DND-41 (cell line): ENCODE measurements around the gene DNAH8.

Experiments used
- ATAC-seq: fragments of 200-7000 bp; cut with Tn5 transposase; 3 replicates; pipeline ENCODE4 v1.9.1; 2021; ENCODE audit warnings: low read depth; ENCODE audit not compliant: insufficient read depth
- DNase-seq: peaks from one replicate; pipeline ENCODE4 v3.0.0-alpha.2; 2020
- H2AFZ ChIP-seq: 2 replicates; pipeline ENCODE4 v1.6.0; 2012; ENCODE audit warnings: low read depth, low read length
- H3K27ac ChIP-seq: 2 replicates; pipeline ENCODE4 v1.5.1; 2012; ENCODE audit warnings: low read length, inconsistent platforms
- H3K27me3 ChIP-seq: fragments of 200-600 bp; sonication (generic); 2 replicates; pipeline ENCODE4 v1.6.0; 2012; ENCODE audit warnings: low read length, mild to moderate bottlenecking, inconsistent platforms; ENCODE audit not compliant: insufficient read depth, poor library complexity
- H3K36me3 ChIP-seq: 2 replicates; pipeline ENCODE4 v1.5.1; 2012; ENCODE audit warnings: low read length, inconsistent platforms; ENCODE audit not compliant: insufficient read depth
- H3K4me1 ChIP-seq: 2 replicates; pipeline ENCODE4 v1.5.1; 2012; ENCODE audit warnings: mild to moderate bottlenecking, low read length; ENCODE audit not compliant: insufficient read depth
- H3K4me2 ChIP-seq: 2 replicates; pipeline ENCODE4 v1.6.0; 2012; ENCODE audit warnings: mild to moderate bottlenecking, moderate library complexity, low read length, inconsistent platforms; ENCODE audit not compliant: insufficient read depth
- H3K4me3 ChIP-seq, 2 experiments: fragments of 200-600 bp in 1 of 2; shearing (Covaris generic) in 1 of 2; 2 replicates each; pipeline ENCODE4 v1.5.1; 2012 to 2016; ENCODE audit warnings: inconsistent platforms in 2 of 2, low read length in 2 of 2, mild to moderate bottlenecking in 2 of 2, low read depth in 1 of 2, moderate library complexity in 1 of 2
- H3K79me2 ChIP-seq: 2 replicates; pipeline ENCODE4 v1.6.0; 2012; ENCODE audit warnings: low read length, inconsistent platforms; ENCODE audit not compliant: insufficient read depth
- H3K9ac ChIP-seq: 2 replicates; pipeline ENCODE4 v1.6.0; 2012; ENCODE audit warnings: low read depth, mild to moderate bottlenecking, inconsistent platforms, low read length, moderate library complexity
- H3K9me3 ChIP-seq: 2 replicates; pipeline ENCODE4 v1.5.1; 2012; ENCODE audit warnings: low read length, moderate library complexity, mild to moderate bottlenecking, inconsistent platforms; ENCODE audit not compliant: insufficient read depth, severe bottlenecking
- H4K20me1 ChIP-seq: 2 replicates; pipeline ENCODE4 v1.6.0; 2012; ENCODE audit warnings: low read length; ENCODE audit not compliant: insufficient read depth
- CTCF ChIP-seq: IDR thresholded peaks from 2 replicates; pipeline ENCODE4 v1.5.1; 2012; ENCODE audit warnings: borderline replicate concordance, low read length, moderate library complexity, mild to moderate bottlenecking; ENCODE audit not compliant: poor library complexity, severe bottlenecking; ENCODE audit errors: extremely low read depth
- EZH2 ChIP-seq: IDR thresholded peaks from 3 replicates; pipeline ENCODE4 v1.6.1; 2012; ENCODE audit warnings: borderline replicate concordance, low read depth, mild to moderate bottlenecking, moderate library complexity, low read length, inconsistent platforms; ENCODE audit not compliant: severe bottlenecking

The DNAH8 gene

GRCh38 chr6:38827024-38827423 is 111.9 kb downstream of the DNAH8 start:
- Histone ChIP-seq H3K4me3 (no peak overlapping the region), H3K27me3 (peaks cover 6% of the 10 kb centered on the region), H4K20me1 (no peaks in the 10 kb centered on the region), H3K9ac (no peak overlapping the region), H2AFZ (no peak overlapping the region), H3K9me3 (no peaks in the 10 kb centered on the region), H3K4me2 (no peak overlapping the region), H3K79me2 (no peaks in the 10 kb centered on the region), H3K36me3 (no peaks in the 10 kb centered on the region), H3K27ac (no peak overlapping the region), H3K4me1 (no peaks in the 10 kb centered on the region)
- DNase-seq (no peak), ATAC-seq (no peak)
- no peak for TF ChIP-seq EZH2
- no peak for TF ChIP-seq CTCF

GRCh38 chr6:38831865-38832264 is 116.8 kb downstream of the DNAH8 start:
- ATAC-seq (no peak), DNase-seq (no peak)
- Histone ChIP-seq H3K27me3 (peaks cover 8% of the 10 kb centered on the region), H3K4me2 (no peak overlapping the region), H3K4me3 (no peak overlapping the region), H2AFZ (no peak overlapping the region), H3K9ac (no peak overlapping the region), H3K79me2 (no peaks in the 10 kb centered on the region), H4K20me1 (no peaks in the 10 kb centered on the region), H3K4me1 (no peaks in the 10 kb centered on the region), H3K9me3 (no peaks in the 10 kb centered on the region), H3K27ac (no peak overlapping the region), H3K36me3 (no peaks in the 10 kb centered on the region)
- TF ChIP-seq CTCF (no peak), EZH2 (no peak)

- ATAC-seq (no peak), DNase-seq (no peak)
- TF ChIP-seq CTCF: no peak
- no peak for TF ChIP-seq EZH2
- no peak overlapping the region for H3K27ac ChIP-seq
- H3K9me3 ChIP-seq: no peaks in the 10 kb centered on the region
- no peak overlapping the region for H3K4me3 ChIP-seq
- H3K36me3 ChIP-seq: no peaks in the 10 kb centered on the region
- H3K79me2 ChIP-seq: no peaks in the 10 kb centered on the region
- H3K4me2 ChIP-seq: no peak overlapping the region
- H3K9ac ChIP-seq: no peak overlapping the region
- H2AFZ ChIP-seq: no peak overlapping the region
- H4K20me1 ChIP-seq: no peaks in the 10 kb centered on the region
- H3K27me3 ChIP-seq: peaks cover 10% of the 10 kb centered on the region
- H3K4me1 ChIP-seq: no peaks in the 10 kb centered on the region
Measured at GRCh38 chr6:38833320-38833719, 118.2 kb downstream of the DNAH8 start.

GRCh38 chr6:38836585-38836984 is 121.5 kb downstream of the DNAH8 start:
- ATAC-seq (no peak), DNase-seq (no peak)
- Histone ChIP-seq H3K36me3 (no peaks in the 10 kb centered on the region), H3K79me2 (no peaks in the 10 kb centered on the region), H4K20me1 (no peaks in the 10 kb centered on the region), H3K9ac (no peak overlapping the region), H3K9me3 (no peaks in the 10 kb centered on the region), H3K4me1 (no peaks in the 10 kb centered on the region), H3K4me2 (no peak overlapping the region), H3K27me3 (peaks cover 13% of the 10 kb centered on the region), H3K27ac (no peak overlapping the region), H3K4me3 (no peak overlapping the region), H2AFZ (no peak overlapping the region)
- TF ChIP-seq CTCF: no peak
- TF ChIP-seq EZH2: no peak
